ENCODE measurements around the gene HELZ. TPM values are rescaled to one million over a fixed set of nuclear protein-coding genes. Genes with fewer than 3 reads are reported as not detected.

The HELZ gene
- total RNA-seq, 1 donor from 2014 or later, result 47.4 TPM

DNA sequence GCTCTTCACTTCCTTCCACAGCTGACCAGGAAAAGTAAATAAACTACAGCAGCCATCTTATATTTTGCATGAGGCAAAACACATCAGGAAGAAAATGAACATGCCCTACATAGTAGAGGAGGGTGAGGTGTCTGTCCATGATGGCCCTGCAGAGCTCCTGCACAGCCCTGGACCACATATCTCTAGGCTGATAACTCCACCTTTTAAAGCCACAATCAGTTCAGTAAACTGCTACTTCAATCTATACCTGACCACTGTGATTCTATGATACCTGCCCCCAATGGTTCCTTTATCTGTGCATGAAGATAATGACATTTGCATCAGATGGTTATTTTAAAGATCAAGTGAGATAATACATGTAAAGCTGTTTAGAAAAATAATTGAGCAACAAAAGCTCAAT, 82.2 kb downstream of the HELZ start:
- peaks cover 15% of the 10 kb centered on the region for H3K4me1 Mint-ChIP-seq (ENCODE audit: low read depth, unreplicated experiment)
- DNase-seq, result no peak
- H3K27me3 Mint-ChIP-seq (ENCODE audit: unreplicated experiment), result no peaks in the 10 kb centered on the region
- no peaks in the 10 kb centered on the region for H3K9me3 Mint-ChIP-seq (ENCODE audit: unreplicated experiment)
- H3K36me3 Mint-ChIP-seq (ENCODE audit: unreplicated experiment), result no peaks in the 10 kb centered on the region
- TF ChIP-seq, protein P1, sequence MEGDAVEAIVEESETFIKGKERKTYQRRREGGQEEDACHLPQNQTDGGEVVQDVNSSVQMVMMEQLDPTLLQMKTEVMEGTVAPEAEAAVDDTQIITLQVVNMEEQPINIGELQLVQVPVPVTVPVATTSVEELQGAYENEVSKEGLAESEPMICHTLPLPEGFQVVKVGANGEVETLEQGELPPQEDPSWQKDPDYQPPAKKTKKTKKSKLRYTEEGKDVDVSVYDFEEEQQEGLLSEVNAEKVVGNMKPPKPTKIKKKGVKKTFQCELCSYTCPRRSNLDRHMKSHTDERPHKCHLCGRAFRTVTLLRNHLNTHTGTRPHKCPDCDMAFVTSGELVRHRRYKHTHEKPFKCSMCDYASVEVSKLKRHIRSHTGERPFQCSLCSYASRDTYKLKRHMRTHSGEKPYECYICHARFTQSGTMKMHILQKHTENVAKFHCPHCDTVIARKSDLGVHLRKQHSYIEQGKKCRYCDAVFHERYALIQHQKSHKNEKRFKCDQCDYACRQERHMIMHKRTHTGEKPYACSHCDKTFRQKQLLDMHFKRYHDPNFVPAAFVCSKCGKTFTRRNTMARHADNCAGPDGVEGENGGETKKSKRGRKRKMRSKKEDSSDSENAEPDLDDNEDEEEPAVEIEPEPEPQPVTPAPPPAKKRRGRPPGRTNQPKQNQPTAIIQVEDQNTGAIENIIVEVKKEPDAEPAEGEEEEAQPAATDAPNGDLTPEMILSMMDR (IDR thresholded peaks at IDR 0.05; ENCODE audit: partially characterized antibody, unreplicated experiment), result no peak
- no peak overlapping the region for H3K27ac Mint-ChIP-seq (ENCODE audit: unreplicated experiment)
- H3K4me3 Mint-ChIP-seq (ENCODE audit: unreplicated experiment), result no peak overlapping the region

DNA sequence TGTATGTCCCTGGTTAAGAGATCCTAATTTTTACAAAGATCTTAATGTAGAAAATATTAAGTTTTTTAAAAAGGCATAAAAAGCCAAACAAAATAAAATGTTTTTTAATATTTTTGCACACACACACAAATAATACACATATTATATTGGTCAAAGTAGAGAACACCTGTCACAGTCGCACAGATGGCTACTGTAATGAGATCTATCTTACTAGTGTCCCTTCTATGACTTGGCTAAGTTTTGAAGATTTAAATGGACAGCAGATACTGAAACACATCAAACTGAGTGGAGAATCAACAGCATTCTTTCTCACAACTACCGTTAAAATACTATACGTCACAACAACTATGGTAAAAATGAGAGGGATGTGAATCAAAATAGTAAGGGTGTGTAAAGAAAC, 83.4 kb downstream of the HELZ start:
- no peaks in the 10 kb centered on the region for H3K36me3 Mint-ChIP-seq (ENCODE audit: unreplicated experiment)
- no peaks in the 10 kb centered on the region for H3K27me3 Mint-ChIP-seq (ENCODE audit: unreplicated experiment)
- peaks cover 16% of the 10 kb centered on the region for H3K4me1 Mint-ChIP-seq (ENCODE audit: low read depth, unreplicated experiment)
- H3K4me3 Mint-ChIP-seq (ENCODE audit: unreplicated experiment), result no peak overlapping the region
- H3K9me3 Mint-ChIP-seq (ENCODE audit: unreplicated experiment), result peaks cover 1% of the 10 kb centered on the region
- DNase-seq, result no peak
- H3K27ac Mint-ChIP-seq (ENCODE audit: unreplicated experiment), result no peak overlapping the region
- TF ChIP-seq, protein P1 (IDR thresholded peaks at IDR 0.05; ENCODE audit: partially characterized antibody, unreplicated experiment), result no peak

DNA sequence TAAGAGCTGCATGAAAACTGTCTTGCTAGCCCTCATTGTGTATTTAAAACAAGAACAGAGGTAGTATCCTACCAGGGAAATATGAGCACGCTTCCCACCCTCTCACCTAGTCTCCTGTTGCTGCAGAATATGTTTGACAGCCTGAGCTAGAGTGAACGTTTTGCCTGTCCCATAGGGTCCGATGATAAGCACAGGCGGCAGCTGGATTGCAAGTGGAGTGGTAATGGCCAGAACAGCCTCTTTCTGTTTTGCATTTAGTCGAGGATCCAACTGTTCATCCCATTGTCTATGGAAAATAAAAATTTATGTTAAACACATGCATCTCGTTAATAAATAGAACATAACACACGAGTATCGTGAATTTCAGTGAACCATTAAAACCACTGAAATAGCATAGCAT, 84.2 kb downstream of the HELZ start:
- peaks cover 1% of the 10 kb centered on the region for H3K9me3 Mint-ChIP-seq (ENCODE audit: unreplicated experiment)
- H3K36me3 Mint-ChIP-seq (ENCODE audit: unreplicated experiment), result no peaks in the 10 kb centered on the region
- H3K4me1 Mint-ChIP-seq (ENCODE audit: low read depth, unreplicated experiment), result peaks cover 16% of the 10 kb centered on the region
- peak; percentile 26 for DNase-seq
- H3K27me3 Mint-ChIP-seq (ENCODE audit: unreplicated experiment), result no peaks in the 10 kb centered on the region
- TF ChIP-seq, protein P1 (IDR thresholded peaks at IDR 0.05; ENCODE audit: partially characterized antibody, unreplicated experiment), result no peak
- peak overlapping the region; percentile 30 for H3K27ac Mint-ChIP-seq (ENCODE audit: unreplicated experiment)
- H3K4me3 Mint-ChIP-seq (ENCODE audit: unreplicated experiment), result no peak overlapping the region

DNA sequence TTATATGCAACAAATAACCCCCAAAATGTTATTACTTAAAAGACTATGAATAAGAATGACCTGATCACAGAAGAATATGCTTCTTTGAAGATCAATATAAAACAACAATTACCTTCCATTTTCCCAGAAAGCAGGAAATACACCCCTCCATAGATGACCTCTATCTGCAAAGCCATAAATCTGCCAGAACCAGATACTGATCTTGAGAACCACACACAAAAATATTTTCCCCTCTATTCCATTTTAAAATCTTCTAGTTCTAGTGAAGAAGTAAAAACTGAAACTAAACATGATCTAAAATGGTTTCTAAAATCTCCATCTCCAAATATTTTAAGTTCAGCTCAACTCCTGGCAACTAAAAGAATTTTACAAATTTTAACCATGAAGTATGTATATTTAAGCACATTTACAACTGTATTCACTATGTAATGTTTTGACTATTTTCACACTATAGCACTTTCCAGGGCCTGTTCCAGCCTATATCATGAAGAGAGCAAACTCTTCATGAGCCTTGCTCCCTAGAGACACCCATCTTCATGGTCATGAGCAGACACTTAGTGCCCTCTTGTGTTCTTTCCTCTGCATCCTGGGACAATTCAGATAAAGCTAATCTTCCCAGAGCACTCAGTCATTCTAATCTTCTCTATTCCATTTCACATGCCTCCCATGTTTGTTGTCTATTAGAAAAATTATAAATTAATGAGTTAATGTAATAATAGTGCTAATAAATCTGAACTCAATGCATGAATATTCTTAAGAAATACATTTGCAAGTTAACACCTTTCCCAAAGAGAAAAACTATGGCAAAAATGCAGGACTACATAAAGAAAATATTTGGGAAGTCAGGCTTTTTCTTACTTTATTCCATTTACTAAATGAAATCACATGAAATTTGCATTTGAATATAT, 87.0 kb downstream of the HELZ start:
- no peaks in the 10 kb centered on the region for H3K36me3 Mint-ChIP-seq (ENCODE audit: unreplicated experiment)
- peaks cover 1% of the 10 kb centered on the region for H3K9me3 Mint-ChIP-seq (ENCODE audit: unreplicated experiment)

More for the DNA sequence above, 87.0 kb downstream of the HELZ start:
- TF ChIP-seq, protein P1 (IDR thresholded peaks at IDR 0.05; ENCODE audit: partially characterized antibody, unreplicated experiment), result no peak
- Mint-ChIP-seq H3K4me3 (ENCODE audit: unreplicated experiment) (no peak overlapping the region), H3K27ac (ENCODE audit: unreplicated experiment) (no peak overlapping the region), H3K4me1 (ENCODE audit: low read depth, unreplicated experiment) (peaks cover 16% of the 10 kb centered on the region), H3K27me3 (ENCODE audit: unreplicated experiment) (no peaks in the 10 kb centered on the region)
- no peak for DNase-seq
